GM12878 (cell line): ENCODE measurements around the gene HIVEP2. TPM values are rescaled to one million over a fixed set of nuclear protein-coding genes. Genes with fewer than 3 reads are reported as not detected.
A peak's percentile ranks its signal among the peaks of the same experiment; 100 is the strongest.

Source experiments
- FOS ChIP-seq: IDR thresholded peaks from 3 replicates; pipeline ENCODE4 v1.6.1; 2011; ENCODE audit warnings: borderline replicate concordance; ENCODE audit not compliant: insufficient read length; ENCODE audit errors: extremely low read depth
- HCFC1 ChIP-seq: fragments of 150-350 bp; IDR thresholded peaks from 2 replicates; pipeline ENCODE4 v1.6.1; 2014; ENCODE audit warnings: low read length
- IRF4 ChIP-seq: IDR thresholded peaks from 2 replicates; pipeline ENCODE4 v1.6.1; 2011; ENCODE audit warnings: low read depth, low read length
- NBN ChIP-seq: fragments of 450-650 bp; IDR thresholded peaks from 2 replicates; pipeline ENCODE4 v1.6.1; 2016
- NR2C1 ChIP-seq: fragments of 450-650 bp; IDR thresholded peaks from 2 replicates; pipeline ENCODE4 v1.6.1; 2017; ENCODE audit warnings: antibody characterized with exemption, mild to moderate bottlenecking, moderate library complexity
- NRF1 ChIP-seq: conservative IDR thresholded peaks from 2 replicates; pipeline ENCODE4 v1.6.1; 2011; ENCODE audit warnings: mild to moderate bottlenecking, low read depth, low read length, improper control_type of control experiment
- RFX5 ChIP-seq: IDR thresholded peaks from 2 replicates; pipeline ENCODE4 v1.6.1; 2011; ENCODE audit warnings: low read depth, low read length, improper control_type of control experiment
- SMC3 ChIP-seq: IDR thresholded peaks from 2 replicates; pipeline ENCODE4 v1.6.1; 2011; ENCODE audit warnings: low read length, improper control_type of control experiment, borderline replicate concordance
- SUPT20H ChIP-seq: IDR thresholded peaks from 2 replicates; pipeline ENCODE4 v1.6.1; 2011; ENCODE audit warnings: low read depth, mild to moderate bottlenecking, low read length, moderate library complexity, borderline replicate concordance; ENCODE audit not compliant: control insufficient read depth
- WRNIP1 ChIP-seq: IDR thresholded peaks from 2 replicates; pipeline ENCODE4 v1.6.1; 2011; ENCODE audit warnings: low read depth, low read length, improper control_type of control experiment, borderline replicate concordance
- ZZZ3 ChIP-seq: IDR thresholded peaks from 2 replicates; pipeline ENCODE4 v1.6.1; 2011; ENCODE audit warnings: low read depth; ENCODE audit not compliant: control insufficient read depth, insufficient read length
- polyA plus RNA-seq, 11 experiments: library from polyadenylated mRNA; depleted of rRNA in 4 of 11; unstranded in 6 of 11; stranded (reverse) in 5 of 11; fragments of >200 nt; fragmentation: Nextera tagmentation in 4 of 11; fragmentation: Illumina TruSeq in 1 of 11; extraction: Ambion mirVana in 4 of 11; extraction: Trizol in 1 of 11; gene quantifications; 1 replicate in 1 of 11; 2 replicates in 10 of 11; pipeline versions ENCODE4 v1.2.1 to v1.2.3, GENCODE V29; 2011 to 2016; ENCODE audit warnings: inconsistent platforms in 2 of 11, missing spikeins in 2 of 11, low read depth in 1 of 11
- total RNA-seq, 4 experiments: library from RNA; depleted of rRNA in 3 of 4; stranded (reverse); fragments of >200 nt in 3 of 4; fragmentation: Illumina TruSeq in 1 of 4; extraction: Trizol in 1 of 4; gene quantifications; 2 replicates each; pipeline versions ENCODE4 v1.2.1 to v1.2.3, GENCODE V29; 2013 to 2021
- TF ChIP-seq, protein P1 (sequence below): fragments of 450-650 bp; IDR thresholded peaks from 2 replicates; pipeline ENCODE4 v1.6.1; 2018; ENCODE audit warnings: mild to moderate bottlenecking, low read depth, moderate library complexity; ENCODE audit not compliant: partially characterized antibody
- TF ChIP-seq, protein P2 (sequence below): fragments of 450-650 bp; IDR thresholded peaks from 2 replicates; pipeline ENCODE4 v1.6.1; 2017; ENCODE audit warnings: mild to moderate bottlenecking, low read depth, inconsistent platforms; ENCODE audit not compliant: poor library complexity, severe bottlenecking
- TF ChIP-seq, protein P3 (sequence below): fragments of 450-650 bp; IDR thresholded peaks from 2 replicates; pipeline ENCODE4 v1.6.1; 2017; ENCODE audit warnings: antibody characterized with exemption, mild to moderate bottlenecking, moderate library complexity
- TF ChIP-seq, protein P4 (sequence below): fragments of 150-350 bp; IDR thresholded peaks from 2 replicates; pipeline ENCODE4 v1.6.1; 2016; ENCODE audit warnings: low read depth, low read length
- TF ChIP-seq, protein P5 (sequence below): fragments of 450-650 bp; IDR thresholded peaks from 2 replicates; pipeline ENCODE4 v1.6.1; 2017; ENCODE audit warnings: borderline replicate concordance

Gene HIVEP2
- total and polyA plus RNA-seq, 10 of the 15 experiments (the other 5 are each of a cell fraction or from before 2014, with no cell fraction given), result 1.2 to 15.7 (median 10.2) TPM

DNA sequence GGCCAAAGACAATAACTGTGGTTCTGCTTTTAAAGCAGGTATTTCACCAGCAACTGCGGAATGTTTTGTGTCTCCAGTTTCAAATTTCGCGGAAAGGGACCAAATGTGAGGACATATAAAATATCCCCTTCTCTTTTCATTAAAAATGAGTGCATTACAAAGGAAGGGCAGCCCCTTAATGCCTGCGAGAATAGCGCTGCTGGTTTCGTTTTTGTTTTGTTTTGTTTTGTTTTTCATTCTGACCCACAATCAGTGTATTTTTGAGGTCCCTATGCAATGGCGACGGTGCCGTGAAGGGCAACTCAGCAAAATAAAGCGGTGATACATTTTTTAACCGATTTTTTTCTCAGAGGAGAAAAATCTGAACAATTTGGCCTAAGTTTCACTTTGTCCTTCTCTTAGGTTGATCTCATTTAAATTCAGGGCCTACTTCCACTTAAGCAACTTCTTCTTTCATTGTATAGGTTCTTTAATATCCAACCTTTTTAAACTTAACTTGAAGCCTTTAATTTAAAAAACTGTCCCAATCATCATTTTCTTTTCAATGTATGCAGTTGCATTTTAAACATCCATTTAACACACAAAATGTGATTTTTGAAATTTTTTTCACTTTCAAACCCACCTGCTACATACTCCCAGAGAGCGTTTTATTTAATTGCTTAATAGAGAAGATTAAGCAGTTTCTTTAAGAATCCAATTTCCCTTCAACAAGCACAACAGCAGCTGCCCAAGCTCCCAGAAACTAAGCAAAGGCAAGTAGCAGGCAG lies 2.9 kb upstream of the HIVEP2 start (continued):
- TF ChIP-seq, protein P1, sequence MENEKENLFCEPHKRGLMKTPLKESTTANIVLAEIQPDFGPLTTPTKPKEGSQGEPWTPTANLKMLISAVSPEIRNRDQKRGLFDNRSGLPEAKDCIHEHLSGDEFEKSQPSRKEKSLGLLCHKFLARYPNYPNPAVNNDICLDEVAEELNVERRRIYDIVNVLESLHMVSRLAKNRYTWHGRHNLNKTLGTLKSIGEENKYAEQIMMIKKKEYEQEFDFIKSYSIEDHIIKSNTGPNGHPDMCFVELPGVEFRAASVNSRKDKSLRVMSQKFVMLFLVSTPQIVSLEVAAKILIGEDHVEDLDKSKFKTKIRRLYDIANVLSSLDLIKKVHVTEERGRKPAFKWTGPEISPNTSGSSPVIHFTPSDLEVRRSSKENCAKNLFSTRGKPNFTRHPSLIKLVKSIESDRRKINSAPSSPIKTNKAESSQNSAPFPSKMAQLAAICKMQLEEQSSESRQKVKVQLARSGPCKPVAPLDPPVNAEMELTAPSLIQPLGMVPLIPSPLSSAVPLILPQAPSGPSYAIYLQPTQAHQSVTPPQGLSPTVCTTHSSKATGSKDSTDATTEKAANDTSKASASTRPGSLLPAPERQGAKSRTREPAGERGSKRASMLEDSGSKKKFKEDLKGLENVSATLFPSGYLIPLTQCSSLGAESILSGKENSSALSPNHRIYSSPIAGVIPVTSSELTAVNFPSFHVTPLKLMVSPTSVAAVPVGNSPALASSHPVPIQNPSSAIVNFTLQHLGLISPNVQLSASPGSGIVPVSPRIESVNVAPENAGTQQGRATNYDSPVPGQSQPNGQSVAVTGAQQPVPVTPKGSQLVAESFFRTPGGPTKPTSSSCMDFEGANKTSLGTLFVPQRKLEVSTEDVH, result peak; percentile 65
- TF ChIP-seq, protein P2, sequence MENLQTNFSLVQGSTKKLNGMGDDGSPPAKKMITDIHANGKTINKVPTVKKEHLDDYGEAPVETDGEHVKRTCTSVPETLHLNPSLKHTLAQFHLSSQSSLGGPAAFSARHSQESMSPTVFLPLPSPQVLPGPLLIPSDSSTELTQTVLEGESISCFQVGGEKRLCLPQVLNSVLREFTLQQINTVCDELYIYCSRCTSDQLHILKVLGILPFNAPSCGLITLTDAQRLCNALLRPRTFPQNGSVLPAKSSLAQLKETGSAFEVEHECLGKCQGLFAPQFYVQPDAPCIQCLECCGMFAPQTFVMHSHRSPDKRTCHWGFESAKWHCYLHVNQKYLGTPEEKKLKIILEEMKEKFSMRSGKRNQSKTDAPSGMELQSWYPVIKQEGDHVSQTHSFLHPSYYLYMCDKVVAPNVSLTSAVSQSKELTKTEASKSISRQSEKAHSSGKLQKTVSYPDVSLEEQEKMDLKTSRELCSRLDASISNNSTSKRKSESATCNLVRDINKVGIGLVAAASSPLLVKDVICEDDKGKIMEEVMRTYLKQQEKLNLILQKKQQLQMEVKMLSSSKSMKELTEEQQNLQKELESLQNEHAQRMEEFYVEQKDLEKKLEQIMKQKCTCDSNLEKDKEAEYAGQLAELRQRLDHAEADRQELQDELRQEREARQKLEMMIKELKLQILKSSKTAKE, result peak; percentile 94
- TF ChIP-seq IRF4 (0 out of 2 replicates have a peak, but pooled peaks have one; percentile 61), NBN (peak; percentile 38; the same call in 1 of the 2 replicates), SMC3 (no peak), SUPT20H (no peak), ZZZ3 (no peak), WRNIP1 (no peak), RFX5 (no peak), NR2C1 (no peak), NRF1 (no peak), HCFC1 (no peak), FOS (no peak)
- TF ChIP-seq, protein P3, sequence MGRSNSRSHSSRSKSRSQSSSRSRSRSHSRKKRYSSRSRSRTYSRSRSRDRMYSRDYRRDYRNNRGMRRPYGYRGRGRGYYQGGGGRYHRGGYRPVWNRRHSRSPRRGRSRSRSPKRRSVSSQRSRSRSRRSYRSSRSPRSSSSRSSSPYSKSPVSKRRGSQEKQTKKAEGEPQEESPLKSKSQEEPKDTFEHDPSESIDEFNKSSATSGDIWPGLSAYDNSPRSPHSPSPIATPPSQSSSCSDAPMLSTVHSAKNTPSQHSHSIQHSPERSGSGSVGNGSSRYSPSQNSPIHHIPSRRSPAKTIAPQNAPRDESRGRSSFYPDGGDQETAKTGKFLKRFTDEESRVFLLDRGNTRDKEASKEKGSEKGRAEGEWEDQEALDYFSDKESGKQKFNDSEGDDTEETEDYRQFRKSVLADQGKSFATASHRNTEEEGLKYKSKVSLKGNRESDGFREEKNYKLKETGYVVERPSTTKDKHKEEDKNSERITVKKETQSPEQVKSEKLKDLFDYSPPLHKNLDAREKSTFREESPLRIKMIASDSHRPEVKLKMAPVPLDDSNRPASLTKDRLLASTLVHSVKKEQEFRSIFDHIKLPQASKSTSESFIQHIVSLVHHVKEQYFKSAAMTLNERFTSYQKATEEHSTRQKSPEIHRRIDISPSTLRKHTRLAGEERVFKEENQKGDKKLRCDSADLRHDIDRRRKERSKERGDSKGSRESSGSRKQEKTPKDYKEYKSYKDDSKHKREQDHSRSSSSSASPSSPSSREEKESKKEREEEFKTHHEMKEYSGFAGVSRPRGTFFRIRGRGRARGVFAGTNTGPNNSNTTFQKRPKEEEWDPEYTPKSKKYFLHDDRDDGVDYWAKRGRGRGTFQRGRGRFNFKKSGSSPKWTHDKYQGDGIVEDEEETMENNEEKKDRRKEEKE, result no peak
- TF ChIP-seq, protein P4, sequence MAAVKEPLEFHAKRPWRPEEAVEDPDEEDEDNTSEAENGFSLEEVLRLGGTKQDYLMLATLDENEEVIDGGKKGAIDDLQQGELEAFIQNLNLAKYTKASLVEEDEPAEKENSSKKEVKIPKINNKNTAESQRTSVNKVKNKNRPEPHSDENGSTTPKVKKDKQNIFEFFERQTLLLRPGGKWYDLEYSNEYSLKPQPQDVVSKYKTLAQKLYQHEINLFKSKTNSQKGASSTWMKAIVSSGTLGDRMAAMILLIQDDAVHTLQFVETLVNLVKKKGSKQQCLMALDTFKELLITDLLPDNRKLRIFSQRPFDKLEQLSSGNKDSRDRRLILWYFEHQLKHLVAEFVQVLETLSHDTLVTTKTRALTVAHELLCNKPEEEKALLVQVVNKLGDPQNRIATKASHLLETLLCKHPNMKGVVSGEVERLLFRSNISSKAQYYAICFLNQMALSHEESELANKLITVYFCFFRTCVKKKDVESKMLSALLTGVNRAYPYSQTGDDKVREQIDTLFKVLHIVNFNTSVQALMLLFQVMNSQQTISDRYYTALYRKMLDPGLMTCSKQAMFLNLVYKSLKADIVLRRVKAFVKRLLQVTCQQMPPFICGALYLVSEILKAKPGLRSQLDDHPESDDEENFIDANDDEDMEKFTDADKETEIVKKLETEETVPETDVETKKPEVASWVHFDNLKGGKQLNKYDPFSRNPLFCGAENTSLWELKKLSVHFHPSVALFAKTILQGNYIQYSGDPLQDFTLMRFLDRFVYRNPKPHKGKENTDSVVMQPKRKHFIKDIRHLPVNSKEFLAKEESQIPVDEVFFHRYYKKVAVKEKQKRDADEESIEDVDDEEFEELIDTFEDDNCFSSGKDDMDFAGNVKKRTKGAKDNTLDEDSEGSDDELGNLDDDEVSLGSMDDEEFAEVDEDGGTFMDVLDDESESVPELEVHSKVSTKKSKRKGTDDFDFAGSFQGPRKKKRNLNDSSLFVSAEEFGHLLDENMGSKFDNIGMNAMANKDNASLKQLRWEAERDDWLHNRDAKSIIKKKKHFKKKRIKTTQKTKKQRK, result no peak
- TF ChIP-seq, protein P5, sequence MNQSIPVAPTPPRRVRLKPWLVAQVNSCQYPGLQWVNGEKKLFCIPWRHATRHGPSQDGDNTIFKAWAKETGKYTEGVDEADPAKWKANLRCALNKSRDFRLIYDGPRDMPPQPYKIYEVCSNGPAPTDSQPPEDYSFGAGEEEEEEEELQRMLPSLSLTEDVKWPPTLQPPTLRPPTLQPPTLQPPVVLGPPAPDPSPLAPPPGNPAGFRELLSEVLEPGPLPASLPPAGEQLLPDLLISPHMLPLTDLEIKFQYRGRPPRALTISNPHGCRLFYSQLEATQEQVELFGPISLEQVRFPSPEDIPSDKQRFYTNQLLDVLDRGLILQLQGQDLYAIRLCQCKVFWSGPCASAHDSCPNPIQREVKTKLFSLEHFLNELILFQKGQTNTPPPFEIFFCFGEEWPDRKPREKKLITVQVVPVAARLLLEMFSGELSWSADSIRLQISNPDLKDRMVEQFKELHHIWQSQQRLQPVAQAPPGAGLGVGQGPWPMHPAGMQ, result no peak
